NCI-H748 (cell line): Measurements from ENCODE around the gene SSR4.

Experiments
- DNase-seq: peaks from one replicate; lab custom pipeline; 2025; ENCODE audit not compliant: unreplicated experiment; lab: John Stamatoyannopoulos, UW

SSR4 gene

DNA sequence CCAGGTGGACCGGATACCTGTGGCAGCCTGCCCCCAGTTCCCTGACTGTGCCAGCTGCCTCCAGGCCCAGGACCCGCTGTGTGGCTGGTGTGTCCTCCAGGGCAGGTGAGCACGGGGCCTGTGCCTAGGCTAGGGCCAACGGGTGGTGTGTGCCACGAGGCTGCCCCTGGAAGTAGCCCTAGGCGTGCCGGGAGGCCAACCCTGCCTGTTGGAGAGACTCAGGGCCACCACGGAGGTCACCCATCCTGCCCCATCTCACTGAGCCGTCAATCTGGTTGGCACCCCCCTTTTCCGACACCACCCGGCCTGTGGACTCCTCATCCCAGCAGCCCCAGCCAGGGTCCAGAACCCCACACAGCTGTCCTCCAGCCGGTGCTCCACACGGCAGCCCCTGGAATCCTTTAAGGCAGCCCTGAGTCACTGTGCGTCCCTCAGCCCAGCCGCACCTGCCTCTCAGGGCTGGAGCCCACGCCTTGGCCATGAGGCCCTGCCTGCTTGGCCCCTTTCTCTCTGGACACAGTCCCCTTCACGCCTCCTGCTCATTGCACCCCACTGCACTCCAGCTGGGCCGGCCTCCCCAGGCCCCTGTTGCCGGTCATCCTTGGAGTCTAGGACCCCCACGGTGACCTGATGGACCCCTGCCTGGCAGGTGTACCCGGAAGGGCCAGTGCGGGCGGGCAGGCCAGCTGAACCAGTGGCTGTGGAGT lies 25.2 kb upstream of the SSR4 start:
- DNase-seq: no peak

DNA sequence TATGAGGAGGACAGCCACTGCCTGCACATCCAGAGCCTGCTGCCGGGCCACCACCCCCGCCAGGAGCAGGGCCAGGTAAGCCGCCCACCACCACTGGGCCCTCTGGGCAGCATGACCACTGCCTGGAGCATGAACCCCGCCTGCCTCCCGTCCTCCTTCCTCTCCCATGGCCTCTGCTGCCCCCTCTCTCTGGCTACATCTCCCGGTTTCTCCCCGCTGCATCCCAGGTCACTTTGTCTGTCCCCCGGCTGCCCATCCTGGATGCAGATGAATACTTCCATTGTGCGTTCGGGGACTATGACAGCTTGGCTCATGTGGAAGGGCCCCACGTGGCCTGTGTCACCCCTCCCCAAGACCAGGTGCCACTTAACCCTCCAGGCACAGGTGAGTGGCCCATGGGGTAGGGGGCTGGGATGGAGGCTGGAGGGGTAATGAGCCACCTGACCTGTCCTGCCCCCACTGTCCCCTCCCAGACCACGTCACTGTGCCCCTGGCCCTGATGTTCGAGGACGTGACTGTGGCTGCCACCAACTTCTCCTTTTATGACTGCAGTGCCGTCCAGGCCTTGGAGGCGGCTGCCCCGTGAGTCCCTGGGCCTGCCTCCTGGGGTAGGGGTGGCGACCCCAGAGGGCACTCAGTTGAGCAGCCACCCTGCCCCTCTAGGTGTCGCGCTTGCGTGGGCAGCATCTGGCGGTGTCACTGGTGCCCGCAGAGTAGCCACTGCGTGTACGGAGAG lies 24.4 kb upstream of the SSR4 start:
- DNase-seq: no peak

DNA sequence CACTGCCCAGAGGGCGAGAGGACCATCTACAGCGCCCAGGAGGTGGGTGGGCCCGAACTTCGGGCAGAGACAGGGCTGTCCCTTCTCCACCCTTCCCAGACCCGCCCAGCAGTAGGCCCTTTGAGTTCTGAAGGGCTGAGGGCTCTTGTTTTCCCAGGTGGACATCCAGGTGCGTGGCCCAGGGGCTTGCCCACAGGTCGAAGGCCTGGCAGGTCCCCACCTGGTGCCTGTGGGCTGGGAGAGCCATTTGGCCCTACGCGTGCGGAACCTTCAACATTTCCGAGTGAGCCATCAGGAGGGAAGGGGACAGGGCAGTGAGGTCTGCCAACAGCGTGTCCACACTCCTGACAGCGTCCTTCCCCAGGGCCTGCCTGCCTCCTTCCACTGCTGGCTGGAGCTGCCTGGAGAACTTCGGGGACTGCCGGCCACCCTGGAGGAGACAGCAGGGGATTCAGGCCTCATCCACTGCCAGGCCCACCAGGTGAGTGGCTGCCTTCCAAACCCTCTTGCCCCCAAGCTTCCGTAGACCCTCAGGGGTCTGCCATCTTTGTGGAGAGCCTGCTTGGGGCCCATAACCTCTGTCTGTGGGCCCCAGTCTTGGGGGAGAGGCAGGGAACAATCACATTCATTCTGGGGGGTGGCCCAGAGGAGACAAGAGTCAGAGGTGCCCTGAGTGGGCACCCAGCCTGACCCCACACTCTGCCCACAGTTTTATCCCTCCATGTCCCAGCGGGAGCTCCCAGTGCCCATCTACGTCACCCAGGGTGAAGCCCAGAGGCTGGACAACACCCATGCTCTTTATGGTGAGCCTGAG lies 23.7 kb upstream of the SSR4 start:
- no peak for DNase-seq

DNA sequence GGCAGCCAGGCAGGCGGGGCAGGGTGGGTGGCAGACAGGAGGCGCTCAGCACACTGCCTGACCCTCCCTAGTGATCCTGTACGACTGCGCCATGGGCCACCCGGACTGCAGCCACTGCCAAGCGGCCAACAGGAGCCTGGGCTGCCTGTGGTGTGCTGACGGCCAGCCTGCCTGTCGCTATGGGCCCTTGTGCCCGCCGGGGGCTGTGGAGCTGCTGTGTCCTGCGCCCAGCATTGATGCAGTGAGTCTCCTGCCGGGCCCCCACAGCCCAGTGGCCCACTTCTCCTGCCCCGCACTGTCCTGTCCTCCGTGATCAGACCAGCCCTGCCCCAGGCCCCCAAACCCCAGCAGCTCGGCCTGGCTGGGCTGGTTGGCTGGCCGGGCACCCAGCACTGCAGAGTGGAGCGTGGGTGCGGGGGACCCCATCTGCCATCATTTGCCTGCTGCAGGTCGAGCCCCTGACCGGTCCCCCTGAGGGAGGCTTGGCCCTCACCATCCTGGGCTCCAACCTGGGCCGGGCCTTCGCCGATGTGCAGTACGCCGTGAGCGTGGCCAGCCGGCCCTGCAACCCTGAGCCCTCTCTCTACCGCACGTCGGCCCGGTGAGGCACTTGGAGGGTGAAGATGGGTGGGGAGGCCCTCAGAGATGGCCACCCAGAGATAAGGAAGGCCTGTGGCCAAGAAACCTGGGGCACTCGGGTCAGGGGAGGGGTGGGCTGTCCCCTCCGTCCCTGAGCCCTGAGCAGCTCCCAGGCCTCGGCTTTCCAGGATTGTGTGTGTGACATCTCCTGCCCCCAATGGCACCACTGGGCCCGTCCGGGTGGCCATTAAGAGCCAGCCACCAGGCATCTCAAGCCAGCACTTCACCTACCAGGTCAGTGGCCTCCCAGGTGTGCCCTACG lies 22.8 kb upstream of the SSR4 start:
- DNase-seq: no peak

DNA sequence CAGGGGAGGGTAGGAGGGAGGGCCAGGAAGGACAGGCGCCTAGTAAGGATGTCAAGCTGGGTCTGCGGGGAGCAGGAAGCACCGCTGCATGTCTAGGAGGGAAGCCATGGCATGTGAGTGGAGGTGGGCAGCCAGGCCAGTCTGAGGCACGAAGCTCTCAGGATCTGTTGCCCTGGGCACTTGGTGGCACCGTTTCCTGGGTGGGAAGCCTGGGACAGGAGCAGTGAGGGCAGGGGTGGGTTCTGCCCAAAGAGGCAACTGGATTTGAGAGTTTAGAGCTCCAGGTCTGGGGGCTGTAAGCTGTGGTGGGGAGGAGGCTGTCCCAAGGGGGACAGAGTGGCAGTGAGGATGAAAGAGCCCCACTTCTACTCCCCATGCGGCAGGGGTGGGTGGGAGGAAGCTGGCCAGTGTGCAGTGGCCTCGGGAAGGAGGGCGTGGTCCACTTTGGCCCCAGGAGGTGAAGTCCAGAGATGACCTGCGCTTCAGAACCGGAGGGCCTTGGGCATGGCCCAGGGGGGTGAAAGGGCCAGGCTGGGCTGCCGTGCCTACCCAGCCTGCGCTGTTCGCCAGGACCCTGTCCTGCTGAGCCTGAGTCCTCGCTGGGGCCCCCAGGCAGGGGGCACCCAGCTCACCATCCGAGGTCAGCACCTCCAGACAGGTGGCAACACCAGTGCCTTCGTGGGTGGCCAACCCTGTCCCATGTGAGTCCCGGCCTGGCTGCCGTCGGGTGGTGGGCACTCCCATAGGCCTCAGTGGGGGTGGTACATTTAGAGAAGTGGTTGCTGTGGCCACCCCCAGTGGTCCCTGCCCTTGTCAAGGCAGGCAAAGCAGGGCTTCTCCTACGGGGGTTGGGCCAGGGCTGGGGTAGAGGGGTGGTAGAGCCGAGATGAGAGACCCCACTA lies 21.9 kb upstream of the SSR4 start:
- no peak for DNase-seq

DNA sequence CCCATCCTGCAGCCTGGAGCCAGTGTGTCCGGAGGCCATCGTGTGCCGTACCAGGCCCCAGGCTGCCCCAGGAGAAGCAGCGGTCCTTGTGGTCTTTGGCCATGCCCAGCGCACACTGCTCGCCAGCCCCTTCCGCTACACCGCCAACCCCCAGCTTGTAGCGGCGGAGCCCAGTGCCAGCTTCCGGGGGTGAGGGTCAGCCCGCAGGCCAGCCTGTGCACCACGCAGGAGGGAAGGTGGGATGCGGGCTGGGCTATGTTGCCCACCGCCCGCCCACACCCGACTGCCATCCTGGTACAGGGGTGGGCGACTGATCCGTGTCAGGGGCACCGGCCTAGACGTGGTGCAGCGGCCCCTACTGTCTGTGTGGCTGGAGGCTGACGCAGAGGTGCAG lies 21.3 kb upstream of the SSR4 start:
- DNase-seq: no peak

DNA sequence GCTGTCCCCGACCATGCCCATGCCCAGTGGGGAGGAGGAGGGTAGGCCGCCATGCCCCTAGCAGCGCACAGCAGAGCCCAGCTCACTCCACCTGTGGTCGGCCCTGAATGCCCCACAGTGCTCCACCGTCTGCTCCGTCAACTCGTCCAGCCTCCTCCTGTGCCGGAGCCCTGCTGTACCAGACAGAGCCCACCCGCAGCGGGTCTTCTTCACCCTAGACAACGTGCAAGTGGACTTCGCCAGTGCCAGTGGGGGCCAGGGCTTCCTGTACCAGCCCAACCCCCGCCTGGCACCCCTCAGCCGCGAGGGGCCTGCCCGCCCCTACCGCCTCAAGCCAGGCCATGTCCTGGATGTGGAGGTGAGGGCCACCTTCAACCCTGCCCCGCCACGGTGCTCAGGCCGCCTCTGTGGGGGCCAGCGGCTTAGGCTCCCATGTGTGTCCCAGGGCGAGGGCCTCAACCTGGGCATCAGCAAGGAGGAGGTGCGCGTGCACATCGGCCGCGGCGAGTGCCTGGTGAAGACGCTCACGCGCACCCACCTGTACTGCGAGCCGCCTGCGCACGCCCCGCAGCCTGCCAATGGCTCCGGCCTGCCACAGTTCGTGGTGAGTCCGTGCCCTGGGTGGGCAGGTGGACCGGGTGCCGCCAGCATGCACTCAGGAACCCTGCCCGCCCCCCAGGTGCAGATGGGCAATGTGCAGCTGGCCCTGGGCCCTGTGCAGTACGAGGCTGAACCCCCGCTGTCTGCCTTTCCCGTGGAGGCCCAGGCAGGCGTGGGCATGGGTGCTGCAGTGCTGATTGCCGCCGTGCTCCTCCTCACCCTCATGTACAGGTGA lies 20.5 kb upstream of the SSR4 start:
- DNase-seq: no peak

DNA sequence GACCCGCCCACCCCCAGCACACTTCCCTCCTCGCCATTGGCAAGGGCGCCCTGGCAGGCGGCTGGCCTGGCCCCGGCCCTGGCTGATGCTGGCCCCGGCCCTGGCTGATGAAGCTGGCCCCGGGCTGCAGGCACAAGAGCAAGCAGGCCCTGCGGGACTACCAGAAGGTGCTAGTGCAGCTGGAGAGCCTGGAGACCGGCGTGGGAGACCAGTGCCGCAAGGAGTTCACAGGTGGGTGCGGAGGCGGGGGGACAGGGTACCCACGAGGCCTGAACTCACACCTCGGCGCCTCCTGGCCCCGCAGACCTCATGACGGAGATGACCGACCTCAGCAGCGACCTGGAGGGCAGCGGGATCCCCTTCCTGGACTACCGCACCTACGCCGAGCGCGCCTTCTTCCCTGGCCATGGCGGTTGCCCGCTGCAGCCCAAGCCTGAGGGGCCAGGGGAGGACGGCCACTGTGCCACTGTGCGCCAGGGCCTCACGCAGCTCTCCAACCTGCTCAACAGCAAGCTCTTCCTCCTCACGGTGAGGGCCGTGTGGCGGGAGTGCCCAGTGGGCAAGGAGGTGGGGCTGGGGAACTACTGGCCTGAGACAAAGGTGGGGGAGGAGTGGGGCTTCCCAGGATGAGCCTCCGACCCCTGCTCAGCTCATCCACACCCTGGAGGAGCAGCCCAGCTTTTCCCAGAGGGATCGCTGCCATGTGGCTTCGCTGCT lies 19.7 kb upstream of the SSR4 start:
- no peak for DNase-seq

DNA sequence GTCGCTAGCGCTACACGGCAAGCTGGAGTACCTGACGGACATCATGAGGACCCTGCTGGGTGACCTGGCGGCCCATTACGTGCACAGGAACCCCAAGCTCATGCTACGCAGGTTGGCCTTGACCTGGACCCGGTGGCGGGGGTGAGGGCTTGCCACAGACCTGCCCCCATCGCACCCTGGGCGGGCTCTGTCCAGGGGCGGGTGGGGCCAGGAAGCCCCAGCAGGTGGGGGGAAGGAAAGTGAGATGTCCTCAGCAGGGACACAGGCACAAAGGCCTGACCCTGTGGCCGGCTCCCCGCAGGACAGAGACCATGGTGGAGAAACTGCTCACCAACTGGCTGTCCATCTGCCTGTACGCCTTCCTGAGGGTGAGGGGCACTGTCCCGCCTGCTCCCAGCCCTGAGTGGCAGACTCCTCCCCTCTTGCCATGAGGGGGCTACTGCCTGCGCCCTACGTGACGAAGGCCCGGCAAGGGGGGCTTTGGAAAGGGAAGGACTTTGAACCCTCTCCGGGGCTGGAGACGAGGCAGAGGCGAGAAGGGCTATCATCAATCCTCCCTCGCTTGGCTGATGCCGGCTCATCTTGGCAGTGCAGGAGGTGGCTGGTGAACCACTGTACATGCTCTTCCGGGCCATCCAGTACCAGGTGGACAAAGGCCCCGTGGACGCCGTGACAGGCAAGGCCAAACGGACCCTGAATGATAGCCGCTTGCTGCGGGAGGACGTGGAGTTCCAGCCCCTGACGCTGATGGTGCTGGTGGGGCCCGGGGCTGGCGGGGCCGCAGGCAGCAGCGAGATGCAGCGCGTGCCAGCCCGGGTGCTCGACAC lies 19.0 kb upstream of the SSR4 start:
- DNase-seq: no peak

DNA sequence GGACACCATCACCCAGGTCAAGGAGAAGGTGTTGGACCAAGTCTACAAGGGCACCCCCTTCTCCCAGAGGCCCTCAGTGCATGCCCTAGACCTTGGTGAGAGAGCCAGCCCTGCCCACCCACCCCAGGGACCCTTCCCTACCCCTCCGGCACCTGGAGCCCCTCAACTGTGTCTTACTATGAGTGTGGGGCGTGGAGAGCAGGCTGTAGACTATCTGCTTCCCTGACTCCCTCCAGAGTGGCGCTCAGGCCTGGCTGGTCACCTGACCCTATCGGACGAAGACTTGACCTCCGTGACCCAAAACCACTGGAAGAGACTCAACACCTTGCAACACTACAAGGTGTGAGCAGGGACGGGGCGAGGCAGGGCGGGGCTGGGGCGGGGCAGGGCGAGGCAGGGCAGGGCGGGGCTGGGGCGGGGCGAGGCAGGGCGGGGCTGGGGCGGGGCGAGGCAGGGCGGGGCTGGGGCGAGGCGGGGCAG lies 18.3 kb upstream of the SSR4 start:
- DNase-seq: no peak

DNA sequence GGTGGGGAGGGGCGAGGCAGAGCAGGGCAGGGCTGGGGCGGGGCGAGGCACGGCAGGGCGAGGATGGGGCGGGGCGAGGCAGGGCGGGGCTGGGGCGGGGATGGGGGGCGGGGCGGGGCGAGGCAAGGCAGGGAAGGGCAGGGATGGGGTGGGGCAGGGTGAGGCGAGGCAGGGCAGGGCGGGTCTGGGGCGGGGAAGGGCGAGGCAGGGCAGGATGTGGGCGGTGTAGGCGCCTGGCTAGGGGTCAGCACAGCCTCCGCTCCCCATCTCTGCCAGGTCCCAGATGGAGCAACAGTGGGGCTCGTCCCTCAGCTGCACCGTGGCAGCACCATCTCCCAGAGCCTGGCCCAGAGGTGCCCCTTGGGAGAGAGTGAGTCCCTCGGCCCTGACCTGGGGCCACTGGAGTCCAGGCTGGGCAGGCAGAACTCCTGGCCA lies 17.8 kb upstream of the SSR4 start:
- peak; percentile 8 for DNase-seq

DNA sequence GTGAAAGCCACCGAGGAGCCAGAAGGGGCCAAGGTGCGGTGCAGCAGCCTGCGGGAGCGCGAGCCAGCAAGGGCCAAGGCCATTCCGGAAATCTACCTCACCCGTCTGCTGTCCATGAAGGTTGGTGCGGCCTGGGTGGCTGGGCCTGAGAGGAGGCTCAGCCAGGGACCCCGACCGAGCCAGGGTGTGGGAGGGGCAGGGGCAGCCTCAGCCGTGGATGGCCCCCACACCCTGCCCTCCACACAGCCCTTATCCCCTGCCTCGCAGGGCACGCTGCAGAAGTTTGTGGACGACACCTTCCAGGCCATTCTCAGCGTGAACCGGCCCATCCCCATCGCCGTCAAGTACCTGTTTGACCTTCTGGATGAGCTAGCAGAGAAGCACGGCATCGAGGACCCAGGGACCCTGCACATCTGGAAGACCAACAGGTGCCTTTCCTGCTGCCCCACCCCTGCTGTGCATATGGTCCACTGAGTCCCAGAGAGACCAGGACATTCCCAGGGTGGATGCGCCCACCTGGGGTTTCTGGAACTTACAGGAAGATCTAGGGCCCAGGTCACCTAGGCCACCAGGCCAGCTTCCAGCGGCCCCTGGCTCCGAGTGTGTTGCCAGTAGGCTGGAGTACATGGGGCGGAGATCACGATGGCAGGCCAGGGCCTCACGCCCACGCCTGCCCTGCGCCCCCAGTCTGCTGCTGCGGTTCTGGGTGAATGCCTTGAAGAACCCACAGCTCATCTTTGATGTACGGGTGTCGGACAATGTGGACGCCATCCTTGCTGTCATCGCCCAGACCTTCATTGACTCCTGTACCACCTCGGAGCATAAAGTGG lies 17.0 kb upstream of the SSR4 start:
- no peak for DNase-seq

DNA sequence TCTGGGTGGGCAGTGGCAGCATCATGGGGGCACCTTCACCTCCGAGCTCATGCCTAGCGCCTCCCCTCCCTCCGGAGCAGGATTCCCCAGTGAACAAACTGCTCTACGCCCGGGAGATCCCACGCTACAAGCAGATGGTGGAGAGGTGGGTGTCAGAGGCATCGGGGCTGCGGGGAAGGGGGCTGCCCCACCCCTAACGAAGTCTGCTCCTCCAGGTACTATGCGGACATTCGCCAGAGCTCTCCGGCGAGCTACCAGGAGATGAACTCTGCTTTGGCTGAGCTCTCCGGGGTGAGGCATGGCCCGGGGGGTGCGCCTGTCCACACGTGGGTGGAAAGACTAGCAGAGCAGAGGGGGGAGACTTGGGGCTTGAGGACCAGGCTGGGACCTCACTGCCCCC lies 16.3 kb upstream of the SSR4 start:
- DNase-seq: no peak

DNA sequence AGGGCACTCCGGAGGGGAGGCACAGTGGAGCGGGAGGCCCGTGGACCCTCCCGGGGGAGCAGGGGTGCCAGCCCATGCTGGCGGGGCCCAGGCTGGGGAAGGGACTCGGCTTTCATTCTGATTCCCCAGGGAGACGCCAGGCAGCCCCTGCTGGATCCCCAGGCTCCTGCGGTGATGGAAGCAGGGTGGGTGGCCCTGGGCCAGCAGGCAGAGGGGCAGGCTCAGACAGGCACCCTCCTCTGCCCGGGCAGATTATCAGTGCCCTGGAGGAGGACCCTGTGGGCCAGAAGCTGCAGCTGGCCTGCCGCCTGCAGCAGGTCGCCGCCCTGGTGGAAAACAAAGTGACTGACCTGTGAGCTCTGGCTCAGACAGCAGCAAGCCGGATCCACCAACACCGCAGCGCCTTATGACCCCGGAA lies 15.8 kb upstream of the SSR4 start:
- DNase-seq: no peak

DNA sequence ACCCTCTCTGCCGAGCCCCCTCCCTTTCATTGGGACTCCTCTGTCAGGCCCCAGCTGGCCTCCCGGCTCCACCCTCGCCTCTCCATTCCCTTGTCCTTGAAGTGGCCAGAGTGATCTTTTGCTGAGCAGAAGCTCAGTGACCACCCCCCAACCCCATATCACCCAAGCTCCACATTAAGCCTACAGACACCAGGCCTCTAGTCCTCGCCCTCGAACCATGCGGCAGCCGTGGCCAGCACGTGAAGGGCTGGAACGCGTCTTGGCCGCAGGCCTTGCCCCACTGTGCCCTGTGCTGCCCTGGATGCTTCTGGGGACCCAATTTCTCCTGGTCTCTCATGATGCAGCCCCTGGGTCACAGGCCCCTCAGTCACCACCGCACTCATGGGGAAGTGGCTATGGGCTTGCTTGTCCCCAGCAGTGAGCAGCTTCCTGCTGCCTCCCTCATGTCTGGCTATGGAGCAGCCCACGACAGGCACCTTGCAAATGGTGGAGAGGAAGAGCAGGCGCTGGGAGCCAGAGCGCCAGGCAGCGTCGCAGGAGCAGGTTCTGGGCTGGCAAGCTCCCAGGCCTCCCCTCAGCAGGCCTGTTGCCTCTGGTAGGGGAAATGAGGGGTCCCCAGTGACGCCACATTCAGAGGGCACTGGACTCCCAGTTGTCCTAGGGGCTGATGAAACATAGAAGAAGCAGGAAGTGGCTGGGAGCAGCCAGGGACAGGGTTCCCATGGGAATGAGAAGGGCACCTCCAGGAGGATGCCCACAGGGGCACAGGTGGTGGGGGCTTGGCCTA lies 14.4 kb upstream of the SSR4 start:
- DNase-seq: no peak
